Measurements from ENCODE around the gene KCTD20.

Gene KCTD20

GRCh38 chr6:36431197-36431596 is 11.6 kb upstream of the KCTD20 start:
- H3K27ac ChIP-seq: no peak overlapping the region
- TF ChIP-seq ZFX (IDR thresholded peaks at IDR 0.05) (no peak), CTCF (conservative IDR thresholded peaks at IDR 0.05) (no peak)

- no peak overlapping the region for H3K27ac ChIP-seq
- TF ChIP-seq CTCF (conservative IDR thresholded peaks at IDR 0.05): no peak
- no peak for TF ChIP-seq ZFX (IDR thresholded peaks at IDR 0.05)
These were observed 10.6 kb upstream of the KCTD20 start for GRCh38 chr6:36432151-36432671.

- no peak for TF ChIP-seq CTCF (conservative IDR thresholded peaks at IDR 0.05)
- no peak for TF ChIP-seq ZFX (IDR thresholded peaks at IDR 0.05)
- no peak overlapping the region for H3K27ac ChIP-seq
These were observed 6.3 kb upstream of the KCTD20 start for GRCh38 chr6:36436466-36436865.

GRCh38 chr6:36441307-36441894 is 1.4 kb upstream of the KCTD20 start:
- H3K27ac ChIP-seq: peak overlapping the region; percentile 54
- TF ChIP-seq ZFX (IDR thresholded peaks at IDR 0.05) (no peak), CTCF (conservative IDR thresholded peaks at IDR 0.05) (no peak)

- no peak for TF ChIP-seq CTCF (conservative IDR thresholded peaks at IDR 0.05)
- no peak for TF ChIP-seq ZFX (IDR thresholded peaks at IDR 0.05)
- peak overlapping the region; percentile 96 for H3K27ac ChIP-seq
These were observed 613 bp upstream of the KCTD20 start for GRCh38 chr6:36442103-36442670.

- TF ChIP-seq ZFX (IDR thresholded peaks at IDR 0.05) (no peak), CTCF (conservative IDR thresholded peaks at IDR 0.05) (no peak; the same call in 1 of the 2 replicates)
- H3K27ac ChIP-seq: peak overlapping the region; percentile 96
These were observed 950 bp downstream of the KCTD20 start for GRCh38 chr6:36443471-36444428.
